Measurements from ENCODE around the gene CRX. TPM values are rescaled to one million over a fixed set of nuclear protein-coding genes. Genes with fewer than 3 reads are reported as not detected.
"Not testable (repeated sequence)": the region's sequence is repeated elsewhere in the genome, so short reads cannot be mapped to it uniquely, and the experiment has no call there.

Gene CRX
- total and polyA plus RNA-seq, 2 of the 13 experiments (the other 11 are each of a cell fraction or from before 2014, with no cell fraction given), result not detected

GRCh38 chr19:47858646-47859285 lies 37.0 kb downstream of the CRX start, which contains the start of gene TPRX2:
TSS of gene TPRX2 (plus strand) at chr19:47859235. CDS start at chr19:47859247, 12 bp downstream.
- H3K27ac ChIP-seq (ENCODE audit: extremely low read length, insufficient read depth, low read length); FAIRE-seq; H3K9ac ChIP-seq (ENCODE audit: insufficient read depth, low read depth, low read length); in situ Hi-C loops (cut with HindIII; ENCODE audit: extremely low pct_ligation_motif_present, low pct_unique_long_range_greater_than_20kb); H2AFZ ChIP-seq (ENCODE audit: low read length); H3K4me3 ChIP-seq (replicated peaks in 1 of 3; ENCODE audit: insufficient read depth in 1 of 3, low read depth in 2 of 3, low read length in 3 of 3); H3K9me3 ChIP-seq (ENCODE audit: low read length); CTCF ChIA-PET (ENCODE audit: low intra/inter-chr PET ratio, low total read pairs); H3K4me2 ChIP-seq (ENCODE audit: low read depth, low read length); DNase-seq (ENCODE audit: low spot score); H3K36me3 ChIP-seq (replicated peaks in 1 of 2; ENCODE audit: control insufficient read depth in 1 of 2, insufficient read depth in 2 of 2, low read length in 2 of 2); H4K20me1 ChIP-seq (ENCODE audit: insufficient read depth, low read length); H3K27me3 ChIP-seq (ENCODE audit: control insufficient read depth in 1 of 2, insufficient read depth in 2 of 2, low read length in 2 of 2); BruUV-seq (replicated peaks); POLR2A ChIA-PET; intact Hi-C loops (cut with micrococcal nuclease; ENCODE audit: unreplicated experiment); H3K79me2 ChIP-seq (ENCODE audit: insufficient read depth, low read length): not testable (repeated sequence)
- 32% methylated on average over 3 of the region's 9 CpGs for WGBS (ENCODE audit: low lambda C conversion rate)
- TF ChIP-seq NR2C2 (CRISPR knock-in tag; IDR thresholded peaks at IDR 0.05; ENCODE audit: borderline replicate concordance), result peak; percentile 3; the same call in 1 of the 2 replicates
- peak; percentile 16 for ATAC-seq
- peaks cover 15% of the 10 kb centered on the region for H3K4me1 ChIP-seq (ENCODE audit: insufficient read depth, low read length)

GRCh38 chr19:47859838-47860237 lies 38.1 kb downstream of the CRX start:
- POLR2A ChIA-PET; ATAC-seq; BruUV-seq (replicated peaks); H3K4me3 ChIP-seq (replicated peaks in 1 of 3; ENCODE audit: insufficient read depth in 1 of 3, low read depth in 2 of 3, low read length in 3 of 3); H2AFZ ChIP-seq (ENCODE audit: low read length); DNase-seq (ENCODE audit: low spot score); H3K9me3 ChIP-seq (ENCODE audit: low read length); H4K20me1 ChIP-seq (ENCODE audit: insufficient read depth, low read length); H3K9ac ChIP-seq (ENCODE audit: insufficient read depth, low read depth, low read length); H3K27me3 ChIP-seq (ENCODE audit: control insufficient read depth in 1 of 2, insufficient read depth in 2 of 2, low read length in 2 of 2); CTCF ChIA-PET (ENCODE audit: low intra/inter-chr PET ratio, low total read pairs); FAIRE-seq; H3K27ac ChIP-seq (ENCODE audit: extremely low read length, insufficient read depth, low read length); H3K79me2 ChIP-seq (ENCODE audit: insufficient read depth, low read length); H3K4me2 ChIP-seq (ENCODE audit: low read depth, low read length); H3K36me3 ChIP-seq (replicated peaks in 1 of 2; ENCODE audit: control insufficient read depth in 1 of 2, insufficient read depth in 2 of 2, low read length in 2 of 2); in situ Hi-C loops (cut with HindIII; ENCODE audit: extremely low pct_ligation_motif_present, low pct_unique_long_range_greater_than_20kb); intact Hi-C loops (cut with micrococcal nuclease; ENCODE audit: unreplicated experiment): not testable (repeated sequence)
- WGBS (ENCODE audit: low lambda C conversion rate), result no CpG with 5 or more reads among the region's 17 CpGs
- peaks cover 20% of the 10 kb centered on the region for H3K4me1 ChIP-seq (ENCODE audit: insufficient read depth, low read length)
- peak; percentile 44; the same call in 1 of the 2 replicates for TF ChIP-seq ZNF629 (CRISPR knock-in tag; conservative IDR thresholded peaks at IDR 0.05)

Measured in HepG2 (cell line).